CD14-positive monocyte (primary cell): ENCODE measurements around the gene CDH13. TPM values are rescaled to one million over a fixed set of nuclear protein-coding genes. Genes with fewer than 3 reads are reported as not detected.

Source experiments
- DNase-seq, 3 donors: peaks; one replicate each; pipeline ENCODE4 v3.0.0-alpha.2; 2011 to 2022
- H2AFZ ChIP-seq: 2 replicates; pipeline ENCODE4 v1.6.0; 2012; ENCODE audit warnings: mild to moderate bottlenecking, low read depth, low read length, inconsistent platforms; ENCODE audit not compliant: insufficient read depth, poor library complexity, severe bottlenecking
- H3K27ac ChIP-seq, 2 donors: 1 replicate in 1 of 2; 2 replicates in 1 of 2; pipeline ENCODE4 v1.5.1; 2012 to 2013; ENCODE audit warnings: low read length in 2 of 2, control low read depth in 1 of 2, inconsistent platforms in 1 of 2, low read depth in 1 of 2, mild to moderate bottlenecking in 1 of 2
- H3K27me3 ChIP-seq, 2 donors: one replicate each; pipeline versions ENCODE4 v1.6.0 to v1.6.1; 2011 to 2013; ENCODE audit warnings: low read length in 2 of 2; ENCODE audit not compliant: control insufficient read depth in 2 of 2, insufficient read depth in 2 of 2
- H3K36me3 ChIP-seq, 2 donors: replicated peaks in 1 of 2; 1 replicate in 1 of 2; 2 replicates in 1 of 2; pipeline versions ENCODE4 v1.5.1 to v1.6.1; 2012 to 2013; ENCODE audit warnings: low read length in 2 of 2, control low read depth in 1 of 2, inconsistent platforms in 1 of 2, mild to moderate bottlenecking in 1 of 2; ENCODE audit not compliant: insufficient read depth in 2 of 2, control insufficient read depth in 1 of 2
- H3K4me1 ChIP-seq, 2 donors: 1 replicate in 1 of 2; 2 replicates in 1 of 2; pipeline versions ENCODE4 v1.5.1 to v1.6.1; 2012 to 2013; ENCODE audit warnings: low read length in 2 of 2, control low read depth in 1 of 2, inconsistent platforms in 1 of 2, mild to moderate bottlenecking in 1 of 2, moderate library complexity in 1 of 2; ENCODE audit not compliant: insufficient read depth in 2 of 2, control insufficient read depth in 1 of 2
- H3K4me2 ChIP-seq: replicated peaks from 2 replicates; pipeline ENCODE3; 2012; ENCODE audit warnings: low read length, moderate library complexity, mild to moderate bottlenecking; ENCODE audit not compliant: poor library complexity, severe bottlenecking; ENCODE audit errors: extremely low read depth
- H3K4me3 ChIP-seq, 3 experiments: fragments of 200-600 bp in 1 of 3; sonication (generic) in 1 of 3; replicated peaks in 1 of 3; 1 replicate in 2 of 3; 2 replicates in 1 of 3; pipeline ENCODE4 v1.5.1; 2011 to 2013; ENCODE audit warnings: low read length in 3 of 3, mild to moderate bottlenecking in 3 of 3, control low read depth in 2 of 3, low read depth in 2 of 3, inconsistent platforms in 1 of 3, moderate library complexity in 1 of 3
- H3K79me2 ChIP-seq: 2 replicates; pipeline ENCODE4 v1.6.0; 2012; ENCODE audit warnings: mild to moderate bottlenecking, control low read depth, inconsistent platforms, low read length, moderate library complexity; ENCODE audit not compliant: insufficient read depth
- H3K9ac ChIP-seq: 2 replicates; pipeline ENCODE4 v1.6.0; 2017; ENCODE audit warnings: low read length, mild to moderate bottlenecking; ENCODE audit not compliant: insufficient read depth, poor library complexity, severe bottlenecking
- H3K9me3 ChIP-seq, 2 donors: replicated peaks in 1 of 2; 1 replicate in 1 of 2; 2 replicates in 1 of 2; pipeline versions ENCODE4 v1.5.1 to v1.6.1; 2012 to 2013; ENCODE audit warnings: low read length in 2 of 2, control low read depth in 1 of 2; ENCODE audit not compliant: control insufficient read depth in 1 of 2, insufficient read depth in 1 of 2
- H4K20me1 ChIP-seq: 2 replicates; pipeline ENCODE4 v1.6.0; 2012; ENCODE audit warnings: mild to moderate bottlenecking, low read length, control low read depth, moderate library complexity; ENCODE audit not compliant: insufficient read depth
- H3K27ac Mint-ChIP-seq, 7 donors: one replicate each; pipeline ENCODE4 v1.8.0; 2020; ENCODE audit warnings: mild to moderate bottlenecking in 7 of 7, mixed read lengths in 7 of 7, moderate library complexity in 6 of 7, inconsistent platforms in 2 of 7
- H3K27me3 Mint-ChIP-seq, 3 donors: one replicate each; pipeline ENCODE4 v1.8.0; 2021 to 2022; ENCODE audit warnings: low read depth in 3 of 3, mild to moderate bottlenecking in 3 of 3, mixed read lengths in 3 of 3, moderate library complexity in 3 of 3, inconsistent platforms in 1 of 3
- H3K36me3 Mint-ChIP-seq, 2 donors: one replicate each; pipeline ENCODE4 v1.8.0; 2020; ENCODE audit warnings: mixed read lengths in 2 of 2, inconsistent platforms in 1 of 2, mild to moderate bottlenecking in 1 of 2
- H3K4me1 Mint-ChIP-seq: one replicate; pipeline ENCODE4 v1.8.0; 2020; ENCODE audit warnings: mild to moderate bottlenecking, mixed read lengths
- H3K4me3 Mint-ChIP-seq, 2 donors: one replicate each; pipeline ENCODE4 v1.8.0; 2020; ENCODE audit warnings: mild to moderate bottlenecking in 2 of 2, mixed read lengths in 2 of 2, moderate library complexity in 1 of 2
- H3K9me3 Mint-ChIP-seq, 7 donors: one replicate each; pipeline ENCODE4 v1.8.0; 2020 to 2022; ENCODE audit warnings: mixed read lengths in 7 of 7, mild to moderate bottlenecking in 6 of 7, moderate library complexity in 6 of 7, inconsistent platforms in 2 of 7
- WGBS: methylation state at CpG from one replicate; pipeline ENCODE4 v1.1.5; 2013; ENCODE audit warnings: missing lambda C conversion rate; ENCODE audit not compliant: insufficient coverage; 5-methylcytosine and 5-hydroxymethylcytosine counted together
- intact Hi-C, 2 donors: fragments of 100-400 bp; cut with micrococcal nuclease; formaldehyde crosslinking; loops; one replicate each; pipeline versions ENCODE4 v1.15.0 to v1.15.1; 2023
- polyA plus RNA-seq, 3 donors: library from polyadenylated mRNA; depleted of rRNA in 1 of 3; unstranded in 2 of 3; stranded (reverse) in 1 of 3; fragments of 300-500 nt in 2 of 3; fragments of >200 nt in 1 of 3; fragmentation: Illumina TruSeq in 2 of 3; gene quantifications; 1 replicate in 2 of 3; 2 replicates in 1 of 3; pipeline ENCODE4 v1.2.3, GENCODE V29; 2012 to 2021
- TF ChIP-seq, protein P1 (sequence below): fragments of 200-600 bp; IDR thresholded peaks from one replicate; pipeline ENCODE4 v1.8.0; 2022; ENCODE audit warnings: antibody characterized with exemption, mild to moderate bottlenecking

The CDH13 gene
- polyA plus RNA-seq, 3 donors = 0.13 to 0.19 TPM; not detected in 1

- Histone ChIP-seq H3K4me3 (no peak overlapping the region), H3K4me1 (peaks cover 0 to 10% of the 10 kb centered on the region in 2 donors), H3K4me2 (no peak overlapping the region), H3K27ac (no peak overlapping the region), H4K20me1 (no peaks in the 10 kb centered on the region), H3K9ac (no peak overlapping the region), H3K9me3 (no peaks in the 10 kb centered on the region), H2AFZ (no peak overlapping the region), H3K36me3 (no peaks in the 10 kb centered on the region), H3K27me3 (peaks cover 0 to 3% of the 10 kb centered on the region in 2 donors), H3K79me2 (no peaks in the 10 kb centered on the region)
- peaks cover 5 to 19% (median 18%) of the 10 kb centered on the region in 3 donors for H3K27me3 Mint-ChIP-seq
- H3K4me1 Mint-ChIP-seq = peaks cover 19% of the 10 kb centered on the region
- DNase-seq = peak in 1 of 3 donors; percentile 40
- no peaks in the 10 kb centered on the region for H3K36me3 Mint-ChIP-seq
- peaks cover 0 to 4% (median 2%) of the 10 kb centered on the region in 7 donors for H3K9me3 Mint-ChIP-seq
- TF ChIP-seq, protein P1, sequence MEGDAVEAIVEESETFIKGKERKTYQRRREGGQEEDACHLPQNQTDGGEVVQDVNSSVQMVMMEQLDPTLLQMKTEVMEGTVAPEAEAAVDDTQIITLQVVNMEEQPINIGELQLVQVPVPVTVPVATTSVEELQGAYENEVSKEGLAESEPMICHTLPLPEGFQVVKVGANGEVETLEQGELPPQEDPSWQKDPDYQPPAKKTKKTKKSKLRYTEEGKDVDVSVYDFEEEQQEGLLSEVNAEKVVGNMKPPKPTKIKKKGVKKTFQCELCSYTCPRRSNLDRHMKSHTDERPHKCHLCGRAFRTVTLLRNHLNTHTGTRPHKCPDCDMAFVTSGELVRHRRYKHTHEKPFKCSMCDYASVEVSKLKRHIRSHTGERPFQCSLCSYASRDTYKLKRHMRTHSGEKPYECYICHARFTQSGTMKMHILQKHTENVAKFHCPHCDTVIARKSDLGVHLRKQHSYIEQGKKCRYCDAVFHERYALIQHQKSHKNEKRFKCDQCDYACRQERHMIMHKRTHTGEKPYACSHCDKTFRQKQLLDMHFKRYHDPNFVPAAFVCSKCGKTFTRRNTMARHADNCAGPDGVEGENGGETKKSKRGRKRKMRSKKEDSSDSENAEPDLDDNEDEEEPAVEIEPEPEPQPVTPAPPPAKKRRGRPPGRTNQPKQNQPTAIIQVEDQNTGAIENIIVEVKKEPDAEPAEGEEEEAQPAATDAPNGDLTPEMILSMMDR = no peak
- H3K4me3 Mint-ChIP-seq = no peak overlapping the region
- intact Hi-C loops = no loop called here
- 100% methylated on average over 1 of the region's 4 CpGs for WGBS
- peak overlapping the region in 4 of 7 donors; percentile 4 to 39 (median 36) for H3K27ac Mint-ChIP-seq
These were observed 1147.3 kb downstream of the CDH13 start for GRCh38 chr16:83774066-83774465.

DNA sequence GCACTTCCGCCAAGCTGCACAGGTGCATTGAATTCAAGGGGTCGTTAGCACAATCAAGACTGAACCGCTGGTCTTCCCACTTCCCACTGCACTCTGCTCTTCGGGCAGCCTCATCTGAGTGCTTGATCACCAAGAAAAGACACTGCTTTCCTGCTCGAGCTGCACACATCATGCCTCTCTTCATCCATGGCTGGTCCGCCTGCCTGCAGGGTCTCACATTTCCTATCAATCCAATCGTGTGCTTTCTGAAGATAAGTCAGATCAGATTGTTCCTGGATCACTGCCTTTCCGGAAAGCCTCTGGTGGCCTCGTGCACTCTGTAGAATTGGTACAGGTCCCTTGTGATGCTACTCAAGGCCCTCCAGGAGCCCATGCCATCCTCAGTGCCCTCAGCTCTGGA lies 1150.2 kb downstream of the CDH13 start:
- Histone ChIP-seq H3K4me1 (peaks cover 16 to 18% of the 10 kb centered on the region in 2 donors), H3K4me2 (no peak overlapping the region), H3K9ac (no peak overlapping the region), H2AFZ (no peak overlapping the region), H3K9me3 (no peaks in the 10 kb centered on the region), H3K79me2 (no peaks in the 10 kb centered on the region), H3K36me3 (no peaks in the 10 kb centered on the region), H3K4me3 (no peak overlapping the region), H3K27me3 (peaks cover 0 to 5% of the 10 kb centered on the region in 2 donors), H4K20me1 (no peaks in the 10 kb centered on the region), H3K27ac (no peak overlapping the region)
- intact Hi-C loops = no loop called here
- no peaks in the 10 kb centered on the region for H3K36me3 Mint-ChIP-seq
- H3K4me1 Mint-ChIP-seq = peaks cover 30% of the 10 kb centered on the region
- H3K27ac Mint-ChIP-seq = no peak overlapping the region
- no peak for DNase-seq
- 89% methylated on average over 6 of the region's 9 CpGs for WGBS
- no peaks in the 10 kb centered on the region for H3K9me3 Mint-ChIP-seq
- no peak overlapping the region for H3K4me3 Mint-ChIP-seq
- peaks cover 9 to 23% (median 23%) of the 10 kb centered on the region in 3 donors for H3K27me3 Mint-ChIP-seq
- TF ChIP-seq, protein P1 = no peak
